KMS-11 (cell line): ENCODE measurements around the gene ANAPC5.

Experiments
- H2AFZ ChIP-seq: fragments of 200-600 bp; sonication (generic); 2 replicates; pipeline ENCODE4 v1.6.1; 2016; ENCODE audit warnings: antibody characterized with exemption, mixed run types, low read depth
- H3K27ac ChIP-seq: fragments of 200-600 bp; sonication (generic); 2 replicates; pipeline ENCODE4 v1.6.1; 2016; ENCODE audit warnings: mild to moderate bottlenecking, mixed run types
- H3K27me3 ChIP-seq: fragments of 200-600 bp; sonication (generic); 2 replicates; pipeline ENCODE4 v1.6.1; 2017; ENCODE audit warnings: mild to moderate bottlenecking, low read depth, mixed run types, moderate library complexity; ENCODE audit not compliant: insufficient read depth
- H3K36me3 ChIP-seq: fragments of 200-600 bp; sonication (generic); 2 replicates; pipeline ENCODE4 v1.6.1; 2017; ENCODE audit warnings: mild to moderate bottlenecking, mixed run types; ENCODE audit not compliant: insufficient read depth
- H3K4me1 ChIP-seq: fragments of 200-600 bp; sonication (generic); 2 replicates; pipeline ENCODE4 v1.6.1; 2016; ENCODE audit warnings: mild to moderate bottlenecking, low read depth, mixed run types; ENCODE audit not compliant: poor library complexity, severe bottlenecking
- H3K4me2 ChIP-seq: fragments of 200-600 bp; sonication (generic); 2 replicates; pipeline ENCODE4 v1.7.0; 2016; ENCODE audit warnings: mild to moderate bottlenecking, mixed run types
- H3K4me3 ChIP-seq: fragments of 200-600 bp; sonication (generic); IDR thresholded peaks from 2 replicates; pipeline ENCODE4 v1.6.1; 2017; ENCODE audit warnings: low read depth, low read length, mixed read lengths; ENCODE audit not compliant: insufficient read depth
- H3K79me2 ChIP-seq: fragments of 200-600 bp; sonication (generic); 2 replicates; pipeline ENCODE4 v1.6.1; 2016; ENCODE audit warnings: low read depth, mixed run types; ENCODE audit not compliant: insufficient read depth
- H3K9ac ChIP-seq: fragments of 200-600 bp; sonication (generic); 2 replicates; pipeline ENCODE4 v1.6.1; 2016; ENCODE audit warnings: mild to moderate bottlenecking, mixed run types
- H4K20me1 ChIP-seq: fragments of 200-600 bp; sonication (generic); 2 replicates; pipeline ENCODE4 v1.6.1; 2016; ENCODE audit warnings: mild to moderate bottlenecking, mixed run types; ENCODE audit not compliant: insufficient read depth
- CTCF ChIP-seq: fragments of 200-600 bp; sonication (generic); conservative IDR thresholded peaks from 2 replicates; pipeline ENCODE4 v1.6.1; 2017; ENCODE audit warnings: low read depth, mild to moderate bottlenecking, antibody characterized with exemption, low read length, moderate library complexity, mixed read lengths

Gene ANAPC5

GRCh38 chr12:121397521-121397920 is 45.3 kb upstream of the ANAPC5 start:
- H3K27ac ChIP-seq: no peak overlapping the region
- H3K9ac ChIP-seq: no peak overlapping the region
- no peak overlapping the region for H3K4me2 ChIP-seq
- peaks cover 22% of the 10 kb centered on the region for H3K79me2 ChIP-seq
- H4K20me1 ChIP-seq: no peaks in the 10 kb centered on the region
- H3K36me3 ChIP-seq: no peaks in the 10 kb centered on the region
- H2AFZ ChIP-seq: no peak overlapping the region
- H3K4me3 ChIP-seq: no peak overlapping the region
- peaks cover 26% of the 10 kb centered on the region for H3K4me1 ChIP-seq
- H3K27me3 ChIP-seq: no peaks in the 10 kb centered on the region
- TF ChIP-seq CTCF: no peak

GRCh38 chr12:121392325-121392716 is 40.1 kb upstream of the ANAPC5 start:
- Histone ChIP-seq H3K4me2 (peak overlapping the region; percentile 47), H2AFZ (peak overlapping the region; percentile 54), H3K9ac (peak overlapping the region; percentile 38; the same call in 1 of the 2 replicates)

GRCh38 chr12:121391619-121392324 is 39.6 kb upstream of the ANAPC5 start:
- no peak for TF ChIP-seq CTCF

More at GRCh38 chr12:121392325-121392716, 40.1 kb upstream of the ANAPC5 start:
- TF ChIP-seq CTCF: no peak
- no peaks in the 10 kb centered on the region for H3K79me2 ChIP-seq
- H3K27me3 ChIP-seq: no peaks in the 10 kb centered on the region
- no peaks in the 10 kb centered on the region for H4K20me1 ChIP-seq
- H3K4me1 ChIP-seq: peaks cover 15% of the 10 kb centered on the region
- H3K36me3 ChIP-seq: no peaks in the 10 kb centered on the region
- H3K27ac ChIP-seq: peak overlapping the region; percentile 78
- no peak overlapping the region for H3K4me3 ChIP-seq

GRCh38 chr12:121390856-121391255 is 38.6 kb upstream of the ANAPC5 start:
- Histone ChIP-seq H3K36me3 (no peaks in the 10 kb centered on the region), H3K4me2 (no peak overlapping the region), H3K27me3 (no peaks in the 10 kb centered on the region), H4K20me1 (no peaks in the 10 kb centered on the region), H3K79me2 (no peaks in the 10 kb centered on the region), H3K4me3 (no peak overlapping the region), H3K9ac (no peak overlapping the region), H3K27ac (no peak overlapping the region), H2AFZ (no peak overlapping the region), H3K4me1 (peaks cover 15% of the 10 kb centered on the region)
- TF ChIP-seq CTCF: no peak

More at GRCh38 chr12:121391619-121392324, 39.6 kb upstream of the ANAPC5 start:
- no peaks in the 10 kb centered on the region for H3K79me2 ChIP-seq
- no peak overlapping the region for H3K4me3 ChIP-seq
- no peaks in the 10 kb centered on the region for H3K36me3 ChIP-seq
- peak overlapping the region; percentile 47 for H3K4me2 ChIP-seq
- H4K20me1 ChIP-seq: no peaks in the 10 kb centered on the region
- peak overlapping the region; percentile 78 for H3K27ac ChIP-seq
- no peaks in the 10 kb centered on the region for H3K27me3 ChIP-seq
- H3K4me1 ChIP-seq: peaks cover 15% of the 10 kb centered on the region
- H2AFZ ChIP-seq: peak overlapping the region; percentile 54
- H3K9ac ChIP-seq: peak overlapping the region; percentile 38; the same call in 1 of the 2 replicates
